ENCODE results near the gene SEMA4D.

Gene SEMA4D

GRCh38 chr9:89407070-89407469 is 90.8 kb downstream of the SEMA4D start:
- no peak overlapping the region for H3K4me3 ChIP-seq (ENCODE audit: low read length)
- DNase-seq (ENCODE audit: low read depth, low spot score), result no peak

GRCh38 chr9:89405826-89406225 is 92.1 kb downstream of the SEMA4D start:
- no peak overlapping the region for H3K4me3 ChIP-seq (ENCODE audit: low read length)
- DNase-seq (ENCODE audit: low read depth, low spot score), result no peak

- DNase-seq (ENCODE audit: low read depth, low spot score), result no peak
- no peak overlapping the region for H3K4me3 ChIP-seq (ENCODE audit: low read length)
Observed at GRCh38 chr9:89404074-89404473, 93.8 kb downstream of the SEMA4D start.

- DNase-seq (ENCODE audit: low read depth, low spot score), result no peak
- no peak overlapping the region for H3K4me3 ChIP-seq (ENCODE audit: low read length)
Observed at GRCh38 chr9:89402695-89403427, 95.1 kb downstream of the SEMA4D start.

GRCh38 chr9:89400403-89401116 is 97.4 kb downstream of the SEMA4D start:
- no peak overlapping the region for H3K4me3 ChIP-seq (ENCODE audit: low read length)
- DNase-seq (ENCODE audit: low read depth, low spot score), result no peak

GRCh38 chr9:89398621-89399020 is 99.3 kb downstream of the SEMA4D start:
- DNase-seq (ENCODE audit: low read depth, low spot score), result no peak
- H3K4me3 ChIP-seq (ENCODE audit: low read length), result no peak overlapping the region

- no peak overlapping the region for H3K4me3 ChIP-seq (ENCODE audit: low read length)
- no peak for DNase-seq (ENCODE audit: low read depth, low spot score)
Observed at GRCh38 chr9:89397471-89397870, 100.4 kb downstream of the SEMA4D start.

GRCh38 chr9:89395931-89396710 is 101.8 kb downstream of the SEMA4D start:
- no peak overlapping the region for H3K4me3 ChIP-seq (ENCODE audit: low read length)
- no peak for DNase-seq (ENCODE audit: low read depth, low spot score)

GRCh38 chr9:89394412-89394811 is 103.5 kb downstream of the SEMA4D start:
- no peak overlapping the region for H3K4me3 ChIP-seq (ENCODE audit: low read length)
- no peak for DNase-seq (ENCODE audit: low read depth, low spot score)

- no peak overlapping the region for H3K4me3 ChIP-seq (ENCODE audit: low read length)
- no peak for DNase-seq (ENCODE audit: low read depth, low spot score)
Observed at GRCh38 chr9:89391585-89391984, 106.3 kb downstream of the SEMA4D start.

- no peak overlapping the region for H3K4me3 ChIP-seq (ENCODE audit: low read length)
- no peak for DNase-seq (ENCODE audit: low read depth, low spot score)
Observed at GRCh38 chr9:89390578-89391116, 107.3 kb downstream of the SEMA4D start.

- H3K4me3 ChIP-seq (ENCODE audit: low read length), result no peak overlapping the region
- DNase-seq (ENCODE audit: low read depth, low spot score), result no peak
Observed at GRCh38 chr9:89390068-89390555, 107.8 kb downstream of the SEMA4D start.

- DNase-seq (ENCODE audit: low read depth, low spot score), result no peak
Observed at GRCh38 chr9:89388868-89389177, 109.1 kb downstream of the SEMA4D start.

GRCh38 chr9:89388084-89388867 is 109.6 kb downstream of the SEMA4D start:
- no peak overlapping the region for H3K4me3 ChIP-seq (ENCODE audit: low read length)
- DNase-seq (ENCODE audit: low read depth, low spot score), result no peak

More at GRCh38 chr9:89388868-89389177, 109.1 kb downstream of the SEMA4D start:
- no peak overlapping the region for H3K4me3 ChIP-seq (ENCODE audit: low read length)

- DNase-seq (ENCODE audit: low read depth, low spot score), result no peak
- no peak overlapping the region for H3K4me3 ChIP-seq (ENCODE audit: low read length)
Observed at GRCh38 chr9:89387197-89387849, 110.6 kb downstream of the SEMA4D start.

- H3K4me3 ChIP-seq (ENCODE audit: low read length), result no peak overlapping the region
- DNase-seq (ENCODE audit: low read depth, low spot score), result no peak
Observed at GRCh38 chr9:89386797-89387196, 111.1 kb downstream of the SEMA4D start.

GRCh38 chr9:89386206-89386605 is 111.7 kb downstream of the SEMA4D start:
- no peak for DNase-seq (ENCODE audit: low read depth, low spot score)

GRCh38 chr9:89384783-89385182 is 113.1 kb downstream of the SEMA4D start:
- no peak overlapping the region for H3K4me3 ChIP-seq (ENCODE audit: low read length)
- no peak for DNase-seq (ENCODE audit: low read depth, low spot score)

More at GRCh38 chr9:89386206-89386605, 111.7 kb downstream of the SEMA4D start:
- no peak overlapping the region for H3K4me3 ChIP-seq (ENCODE audit: low read length)
